Fibroblast of lung (primary cell): ENCODE measurements around the gene TYMS.

Experiments
- CTCF ChIP-seq, 2 donors: IDR thresholded peaks in 1 of 2; conservative IDR thresholded peaks in 1 of 2; 1 replicate in 1 of 2; 2 replicates in 1 of 2; pipeline ENCODE4 v1.5.1; 2011 to 2012; ENCODE audit warnings: low read length in 2 of 2, control low read depth in 1 of 2, inconsistent platforms in 1 of 2, low read depth in 1 of 2, mild to moderate bottlenecking in 1 of 2
- EZH2 ChIP-seq: IDR thresholded peaks from 2 replicates; pipeline ENCODE4 v1.5.1; 2012; ENCODE audit warnings: low read length, control low read depth, mild to moderate bottlenecking; ENCODE audit errors: missing control alignments

GRCh38 chr18:678482-679182 lies 21.2 kb downstream of the TYMS start:
- TF ChIP-seq CTCF (conservative IDR thresholded peaks at IDR 0.05 in 1 of 2, IDR thresholded peaks at IDR 0.05 in 1 of 2; ENCODE audit: low read depth in 1 of 2, low read length in 2 of 2) (no peak), EZH2 (no peak)
